Measurements from ENCODE around the gene NR4A1. TPM values are rescaled to one million over a fixed set of nuclear protein-coding genes. Genes with fewer than 3 reads are reported as not detected.

The NR4A1 gene
- total and polyA plus RNA-seq, 2 of the 13 experiments (the other 11 are each of a cell fraction or from before 2014, with no cell fraction given): 5.7 to 15.2 TPM

DNA sequence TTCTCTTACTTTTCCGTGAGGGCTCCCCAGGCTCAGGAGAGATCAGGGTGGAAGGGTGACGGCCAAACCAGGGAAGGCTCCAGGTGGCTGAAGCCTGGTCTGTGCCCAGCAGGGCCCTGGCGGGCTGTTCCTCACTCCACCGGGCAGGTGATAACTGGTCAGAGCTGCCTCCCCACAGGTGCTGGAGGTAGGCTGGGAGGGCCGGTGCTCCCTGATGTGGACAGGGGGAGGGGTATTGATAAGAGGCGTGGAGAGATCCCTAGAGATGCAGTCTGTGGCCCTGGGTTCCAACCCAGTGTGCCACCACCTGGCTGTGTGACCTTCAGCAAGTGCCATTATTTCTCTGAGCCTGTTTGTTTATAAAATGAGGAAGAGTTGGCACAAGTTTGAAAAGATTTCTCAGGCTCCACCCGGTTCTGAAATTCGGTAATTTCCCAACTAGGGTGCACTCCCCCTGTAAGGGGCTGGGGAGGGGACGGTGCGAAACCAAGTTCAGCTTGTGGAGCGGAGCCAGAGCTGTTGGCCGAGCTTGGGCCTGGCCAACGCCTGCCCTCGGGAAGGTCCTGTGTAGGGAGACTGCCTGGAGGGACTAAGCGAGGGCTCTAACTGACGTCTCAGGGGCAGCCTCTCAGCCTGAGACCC lies 1.0 kb upstream of the NR4A1 start (continued):
- TF ChIP-seq NCOA1 (CRISPR knock-in tag; IDR thresholded peaks at IDR 0.05) (no peak), ZBTB8A (CRISPR knock-in tag; IDR thresholded peaks at IDR 0.05; ENCODE audit: borderline replicate concordance, low read depth) (no peak), KLF12 (CRISPR knock-in tag; IDR thresholded peaks at IDR 0.05; ENCODE audit: borderline replicate concordance) (no peak), ZSCAN25 (CRISPR knock-in tag; IDR thresholded peaks at IDR 0.05) (no peak), PAX8 (CRISPR knock-in tag; IDR thresholded peaks at IDR 0.05; ENCODE audit: borderline replicate concordance) (no peak), NFIB (CRISPR knock-in tag; IDR thresholded peaks at IDR 0.05; ENCODE audit: borderline replicate concordance) (no peak), NRL (CRISPR knock-in tag; IDR thresholded peaks at IDR 0.05; ENCODE audit: borderline replicate concordance) (no peak), ZNF256 (CRISPR knock-in tag; conservative IDR thresholded peaks at IDR 0.05) (no peak), KDM5B (CRISPR knock-in tag; IDR thresholded peaks at IDR 0.05; ENCODE audit: borderline replicate concordance) (no peak; the same call in 1 of the 2 replicates), JDP2 (CRISPR knock-in tag; IDR thresholded peaks at IDR 0.05; ENCODE audit: borderline replicate concordance) (no peak), ZNF790 (CRISPR knock-in tag; IDR thresholded peaks at IDR 0.05; ENCODE audit: borderline replicate concordance) (0 out of 2 replicates have a peak, but pooled peaks have one; percentile 38), FOXM1 (CRISPR knock-in tag; IDR thresholded peaks at IDR 0.05) (no peak), ZSCAN12 (CRISPR knock-in tag; IDR thresholded peaks at IDR 0.05) (no peak), ZNF3 (CRISPR knock-in tag; IDR thresholded peaks at IDR 0.05) (no peak), ZNF382 (CRISPR knock-in tag; IDR thresholded peaks at IDR 0.05; ENCODE audit: borderline replicate concordance) (no peak), CREB1 (IDR thresholded peaks at IDR 0.05) (no peak), CREB1 (CRISPR knock-in tag; IDR thresholded peaks at IDR 0.05) (no peak), ONECUT2 (CRISPR knock-in tag; IDR thresholded peaks at IDR 0.05) (no peak), TEAD3 (CRISPR knock-in tag; optimal IDR thresholded peaks at IDR 0.05; ENCODE audit: borderline replicate concordance) (no peak)
- TF ChIP-seq, protein P1, sequence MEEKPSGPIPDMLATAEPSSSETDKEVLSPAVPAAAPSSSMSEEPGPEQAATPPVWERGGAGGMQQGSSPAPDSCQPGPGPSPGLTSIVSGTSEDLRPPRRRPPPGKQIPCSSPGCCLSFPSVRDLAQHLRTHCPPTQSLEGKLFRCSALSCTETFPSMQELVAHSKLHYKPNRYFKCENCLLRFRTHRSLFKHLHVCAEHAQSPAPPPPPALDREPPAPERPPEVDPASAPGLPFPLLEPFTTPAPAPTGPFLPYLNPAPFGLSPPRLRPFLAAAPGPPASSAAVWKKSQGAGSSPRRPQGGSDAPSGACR (CRISPR knock-in tag; IDR thresholded peaks at IDR 0.05): no peak
- TF ChIP-seq, protein P2, sequence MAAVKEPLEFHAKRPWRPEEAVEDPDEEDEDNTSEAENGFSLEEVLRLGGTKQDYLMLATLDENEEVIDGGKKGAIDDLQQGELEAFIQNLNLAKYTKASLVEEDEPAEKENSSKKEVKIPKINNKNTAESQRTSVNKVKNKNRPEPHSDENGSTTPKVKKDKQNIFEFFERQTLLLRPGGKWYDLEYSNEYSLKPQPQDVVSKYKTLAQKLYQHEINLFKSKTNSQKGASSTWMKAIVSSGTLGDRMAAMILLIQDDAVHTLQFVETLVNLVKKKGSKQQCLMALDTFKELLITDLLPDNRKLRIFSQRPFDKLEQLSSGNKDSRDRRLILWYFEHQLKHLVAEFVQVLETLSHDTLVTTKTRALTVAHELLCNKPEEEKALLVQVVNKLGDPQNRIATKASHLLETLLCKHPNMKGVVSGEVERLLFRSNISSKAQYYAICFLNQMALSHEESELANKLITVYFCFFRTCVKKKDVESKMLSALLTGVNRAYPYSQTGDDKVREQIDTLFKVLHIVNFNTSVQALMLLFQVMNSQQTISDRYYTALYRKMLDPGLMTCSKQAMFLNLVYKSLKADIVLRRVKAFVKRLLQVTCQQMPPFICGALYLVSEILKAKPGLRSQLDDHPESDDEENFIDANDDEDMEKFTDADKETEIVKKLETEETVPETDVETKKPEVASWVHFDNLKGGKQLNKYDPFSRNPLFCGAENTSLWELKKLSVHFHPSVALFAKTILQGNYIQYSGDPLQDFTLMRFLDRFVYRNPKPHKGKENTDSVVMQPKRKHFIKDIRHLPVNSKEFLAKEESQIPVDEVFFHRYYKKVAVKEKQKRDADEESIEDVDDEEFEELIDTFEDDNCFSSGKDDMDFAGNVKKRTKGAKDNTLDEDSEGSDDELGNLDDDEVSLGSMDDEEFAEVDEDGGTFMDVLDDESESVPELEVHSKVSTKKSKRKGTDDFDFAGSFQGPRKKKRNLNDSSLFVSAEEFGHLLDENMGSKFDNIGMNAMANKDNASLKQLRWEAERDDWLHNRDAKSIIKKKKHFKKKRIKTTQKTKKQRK (IDR thresholded peaks at IDR 0.05; ENCODE audit: low read length): no peak
- TF ChIP-seq, protein P3, sequence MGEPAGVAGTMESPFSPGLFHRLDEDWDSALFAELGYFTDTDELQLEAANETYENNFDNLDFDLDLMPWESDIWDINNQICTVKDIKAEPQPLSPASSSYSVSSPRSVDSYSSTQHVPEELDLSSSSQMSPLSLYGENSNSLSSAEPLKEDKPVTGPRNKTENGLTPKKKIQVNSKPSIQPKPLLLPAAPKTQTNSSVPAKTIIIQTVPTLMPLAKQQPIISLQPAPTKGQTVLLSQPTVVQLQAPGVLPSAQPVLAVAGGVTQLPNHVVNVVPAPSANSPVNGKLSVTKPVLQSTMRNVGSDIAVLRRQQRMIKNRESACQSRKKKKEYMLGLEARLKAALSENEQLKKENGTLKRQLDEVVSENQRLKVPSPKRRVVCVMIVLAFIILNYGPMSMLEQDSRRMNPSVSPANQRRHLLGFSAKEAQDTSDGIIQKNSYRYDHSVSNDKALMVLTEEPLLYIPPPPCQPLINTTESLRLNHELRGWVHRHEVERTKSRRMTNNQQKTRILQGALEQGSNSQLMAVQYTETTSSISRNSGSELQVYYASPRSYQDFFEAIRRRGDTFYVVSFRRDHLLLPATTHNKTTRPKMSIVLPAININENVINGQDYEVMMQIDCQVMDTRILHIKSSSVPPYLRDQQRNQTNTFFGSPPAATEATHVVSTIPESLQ (CRISPR knock-in tag; conservative IDR thresholded peaks at IDR 0.05): no peak
- TF ChIP-seq, protein P4, sequence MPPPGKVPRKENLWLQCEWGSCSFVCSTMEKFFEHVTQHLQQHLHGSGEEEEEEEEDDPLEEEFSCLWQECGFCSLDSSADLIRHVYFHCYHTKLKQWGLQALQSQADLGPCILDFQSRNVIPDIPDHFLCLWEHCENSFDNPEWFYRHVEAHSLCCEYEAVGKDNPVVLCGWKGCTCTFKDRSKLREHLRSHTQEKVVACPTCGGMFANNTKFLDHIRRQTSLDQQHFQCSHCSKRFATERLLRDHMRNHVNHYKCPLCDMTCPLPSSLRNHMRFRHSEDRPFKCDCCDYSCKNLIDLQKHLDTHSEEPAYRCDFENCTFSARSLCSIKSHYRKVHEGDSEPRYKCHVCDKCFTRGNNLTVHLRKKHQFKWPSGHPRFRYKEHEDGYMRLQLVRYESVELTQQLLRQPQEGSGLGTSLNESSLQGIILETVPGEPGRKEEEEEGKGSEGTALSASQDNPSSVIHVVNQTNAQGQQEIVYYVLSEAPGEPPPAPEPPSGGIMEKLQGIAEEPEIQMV (CRISPR knock-in tag; IDR thresholded peaks at IDR 0.05; ENCODE audit: low read depth): no peak

Measured in HepG2 (cell line).